H9 (cell line): ENCODE measurements around the gene TENM4. TPM values are rescaled to one million over a fixed set of nuclear protein-coding genes. Genes with fewer than 3 reads are reported as not detected.

Source experiments
- DNase-seq: peaks from one replicate; pipeline ENCODE4 v3.0.0-alpha.2; 2017
- H2AFZ ChIP-seq: one replicate; pipeline ENCODE4 v1.6.1; 2013; ENCODE audit warnings: mild to moderate bottlenecking, low read length, control low read depth, moderate library complexity
- H2AK5ac ChIP-seq: 2 replicates; pipeline ENCODE4 v1.6.1; 2013; ENCODE audit warnings: low read length, control low read depth, mixed read lengths; ENCODE audit not compliant: insufficient read length
- H2BK120ac ChIP-seq: one replicate; pipeline ENCODE4 v1.6.1; 2013; ENCODE audit warnings: low read depth, mild to moderate bottlenecking, low read length, control low read depth, inconsistent platforms; ENCODE audit not compliant: poor library complexity, severe bottlenecking
- H2BK12ac ChIP-seq: 2 replicates; pipeline ENCODE4 v1.6.1; 2013; ENCODE audit warnings: low read length, control low read depth, mixed read lengths, low read depth; ENCODE audit not compliant: insufficient read length
- H2BK15ac ChIP-seq: 2 replicates; pipeline ENCODE4 v1.6.1; 2013; ENCODE audit warnings: low read depth, low read length, control low read depth
- H2BK20ac ChIP-seq: one replicate; pipeline ENCODE4 v1.6.1; 2013; ENCODE audit warnings: low read depth, mild to moderate bottlenecking, low read length, control low read depth, inconsistent platforms; ENCODE audit not compliant: poor library complexity, severe bottlenecking
- H2BK5ac ChIP-seq: 2 replicates; pipeline ENCODE4 v1.6.1; 2013; ENCODE audit warnings: low read length, control low read depth, mixed read lengths; ENCODE audit not compliant: insufficient read length
- H3K14ac ChIP-seq: 2 replicates; pipeline ENCODE4 v1.6.1; 2013; ENCODE audit warnings: low read length, control low read depth; ENCODE audit not compliant: insufficient read depth
- H3K18ac ChIP-seq: 2 replicates; pipeline ENCODE4 v1.6.1; 2013; ENCODE audit warnings: low read depth, mild to moderate bottlenecking, mixed read lengths, low read length, control low read depth; ENCODE audit not compliant: insufficient read length
- H3K23ac ChIP-seq: 2 replicates; pipeline ENCODE4 v1.6.1; 2013; ENCODE audit warnings: low read length, control low read depth, mixed read lengths, low read depth; ENCODE audit not compliant: insufficient read length
- H3K23me2 ChIP-seq: 2 replicates; pipeline ENCODE4 v1.6.1; 2013; ENCODE audit warnings: low read depth, mild to moderate bottlenecking, mixed read lengths, low read length, control low read depth; ENCODE audit not compliant: insufficient read length, poor library complexity, severe bottlenecking
- H3K27ac ChIP-seq: 2 replicates; pipeline ENCODE4 v1.5.1; 2013; ENCODE audit warnings: low read length, control low read depth, mixed read lengths, low read depth; ENCODE audit not compliant: insufficient read length
- H3K27me3 ChIP-seq: 2 replicates; pipeline ENCODE4 v1.6.1; 2013; ENCODE audit warnings: low read length, control low read depth, inconsistent platforms; ENCODE audit not compliant: insufficient read depth
- H3K4ac ChIP-seq: 2 replicates; pipeline ENCODE4 v1.6.1; 2013; ENCODE audit warnings: low read depth, mild to moderate bottlenecking, control low read depth, inconsistent platforms, low read length, moderate library complexity
- H3K4me1 ChIP-seq: 2 replicates; pipeline ENCODE4 v1.6.1; 2013; ENCODE audit warnings: low read length, control low read depth, inconsistent platforms; ENCODE audit not compliant: insufficient read depth
- H3K4me2 ChIP-seq: 2 replicates; pipeline ENCODE4 v1.6.1; 2013; ENCODE audit warnings: low read length, control low read depth, mixed read lengths; ENCODE audit not compliant: insufficient read length, insufficient read depth
- H3K56ac ChIP-seq: 2 replicates; pipeline ENCODE4 v1.6.1; 2013; ENCODE audit warnings: low read depth, mild to moderate bottlenecking, mixed read lengths, low read length, control low read depth; ENCODE audit not compliant: insufficient read length
- H3K79me1 ChIP-seq: 2 replicates; pipeline ENCODE4 v1.6.1; 2013; ENCODE audit warnings: low read depth, mild to moderate bottlenecking, moderate library complexity, low read length, control low read depth, inconsistent platforms; ENCODE audit not compliant: insufficient read depth, poor library complexity, severe bottlenecking
- H3K79me2 ChIP-seq: 2 replicates; pipeline ENCODE4 v1.6.1; 2013; ENCODE audit warnings: low read length, control low read depth, inconsistent platforms; ENCODE audit not compliant: insufficient read depth
- H3K9ac ChIP-seq: 2 replicates; pipeline ENCODE4 v1.6.1; 2013; ENCODE audit warnings: low read length, control low read depth, mixed read lengths; ENCODE audit not compliant: insufficient read length; ENCODE audit errors: extremely low read depth
- H3K9me3 ChIP-seq: one replicate; pipeline ENCODE4 v1.6.1; 2013; ENCODE audit warnings: low read depth, low read length, inconsistent platforms; ENCODE audit not compliant: control insufficient read depth
- H3T11ph ChIP-seq: one replicate; pipeline ENCODE4 v1.6.1; 2013; ENCODE audit warnings: mild to moderate bottlenecking, low read length, control low read depth, inconsistent platforms
- H4K20me1 ChIP-seq: one replicate; pipeline ENCODE4 v1.6.1; 2013; ENCODE audit not compliant: control insufficient read depth, insufficient read length, insufficient read depth
- H4K5ac ChIP-seq: 2 replicates; pipeline ENCODE4 v1.6.1; 2013; ENCODE audit warnings: low read depth, mild to moderate bottlenecking, mixed read lengths, low read length, control low read depth; ENCODE audit not compliant: insufficient read length
- H4K8ac ChIP-seq: replicated peaks from 2 replicates; pipeline ENCODE4 v1.6.1; 2013; ENCODE audit warnings: low read length, control low read depth, mixed read lengths, low read depth; ENCODE audit not compliant: insufficient read length
- H4K91ac ChIP-seq: 2 replicates; pipeline ENCODE4 v1.6.1; 2013; ENCODE audit warnings: low read depth, mild to moderate bottlenecking, moderate library complexity, mixed read lengths, low read length, control low read depth; ENCODE audit not compliant: insufficient read length
- H3K27ac Mint-ChIP-seq, 3 experiments: 2 replicates in 2 of 3; 3 replicates in 1 of 3; pipeline ENCODE4 v1.8.0; 2020 to 2021; ENCODE audit warnings: mixed read lengths in 3 of 3, mild to moderate bottlenecking in 1 of 3, moderate library complexity in 1 of 3
- H3K27me3 Mint-ChIP-seq: 2 replicates; pipeline ENCODE4 v1.8.0; 2021; ENCODE audit warnings: low read depth, mild to moderate bottlenecking, moderate library complexity, mixed read lengths
- H3K36me3 Mint-ChIP-seq, 3 experiments: 2 replicates in 2 of 3; 3 replicates in 1 of 3; pipeline ENCODE4 v1.8.0; 2020 to 2021; ENCODE audit warnings: low read depth in 3 of 3, mixed read lengths in 3 of 3; ENCODE audit not compliant: insufficient read depth in 1 of 3
- H3K4me1 Mint-ChIP-seq, 2 experiments: 2 replicates each; pipeline ENCODE4 v1.8.0; 2020; ENCODE audit warnings: mixed read lengths in 2 of 2
- H3K4me3 Mint-ChIP-seq, 2 experiments: 2 replicates in 1 of 2; 3 replicates in 1 of 2; pipeline ENCODE4 v1.8.0; 2020 to 2021; ENCODE audit warnings: mild to moderate bottlenecking in 2 of 2, mixed read lengths in 2 of 2, moderate library complexity in 1 of 2
- H3K9me3 Mint-ChIP-seq, 2 experiments: 2 replicates in 1 of 2; 3 replicates in 1 of 2; pipeline ENCODE4 v1.8.0; 2020; ENCODE audit warnings: mild to moderate bottlenecking in 2 of 2, mixed read lengths in 2 of 2, moderate library complexity in 1 of 2
- WGBS: extraction: QIAGEN DNeasy Blood & Tissue Kit; methylation state at CpG from one replicate; pipeline ENCODE4 v1.1.7; 2013; ENCODE audit warnings: missing lambda C conversion rate, low lambda C conversion rate, mixed read lengths; ENCODE audit not compliant: insufficient read length; ENCODE audit errors: extremely low coverage; 5-methylcytosine and 5-hydroxymethylcytosine counted together
- total RNA-seq: library from RNA; stranded (reverse); gene quantifications from 2 replicates; pipeline ENCODE4 v1.2.1, GENCODE V29; 2021
- TF ChIP-seq, protein P1 (sequence below): fragments of 200-600 bp; sonication (generic); conservative IDR thresholded peaks from 3 replicates; pipeline ENCODE4 v1.8.0; 2021; ENCODE audit warnings: antibody characterized with exemption, mild to moderate bottlenecking

The TENM4 gene
- total RNA-seq, 1 experiment from 2014 or later: 4.6 TPM

DNA sequence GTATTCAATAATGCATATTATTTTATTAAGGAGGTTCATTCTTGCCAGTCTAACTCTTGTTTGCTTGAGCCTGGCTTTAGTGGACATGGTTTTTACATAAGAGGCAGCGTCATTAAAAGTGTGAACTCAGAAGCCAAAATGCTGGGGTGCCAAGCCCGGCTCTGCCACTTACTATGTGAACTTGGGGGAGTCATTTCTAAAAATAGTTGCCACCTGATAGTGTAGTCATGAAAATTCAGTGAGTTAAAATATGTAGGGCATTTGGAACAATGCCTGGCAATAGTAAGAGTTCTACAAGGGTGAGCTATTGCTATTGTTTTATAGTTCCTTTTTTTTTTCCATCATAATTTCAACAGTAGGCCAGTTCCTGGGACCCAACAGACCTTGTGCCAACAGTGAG is 49.9 kb downstream of the TENM4 start:
- no peaks in the 10 kb centered on the region for H3K79me1 ChIP-seq
- no peak overlapping the region for H2BK120ac ChIP-seq
- TF ChIP-seq, protein P1, sequence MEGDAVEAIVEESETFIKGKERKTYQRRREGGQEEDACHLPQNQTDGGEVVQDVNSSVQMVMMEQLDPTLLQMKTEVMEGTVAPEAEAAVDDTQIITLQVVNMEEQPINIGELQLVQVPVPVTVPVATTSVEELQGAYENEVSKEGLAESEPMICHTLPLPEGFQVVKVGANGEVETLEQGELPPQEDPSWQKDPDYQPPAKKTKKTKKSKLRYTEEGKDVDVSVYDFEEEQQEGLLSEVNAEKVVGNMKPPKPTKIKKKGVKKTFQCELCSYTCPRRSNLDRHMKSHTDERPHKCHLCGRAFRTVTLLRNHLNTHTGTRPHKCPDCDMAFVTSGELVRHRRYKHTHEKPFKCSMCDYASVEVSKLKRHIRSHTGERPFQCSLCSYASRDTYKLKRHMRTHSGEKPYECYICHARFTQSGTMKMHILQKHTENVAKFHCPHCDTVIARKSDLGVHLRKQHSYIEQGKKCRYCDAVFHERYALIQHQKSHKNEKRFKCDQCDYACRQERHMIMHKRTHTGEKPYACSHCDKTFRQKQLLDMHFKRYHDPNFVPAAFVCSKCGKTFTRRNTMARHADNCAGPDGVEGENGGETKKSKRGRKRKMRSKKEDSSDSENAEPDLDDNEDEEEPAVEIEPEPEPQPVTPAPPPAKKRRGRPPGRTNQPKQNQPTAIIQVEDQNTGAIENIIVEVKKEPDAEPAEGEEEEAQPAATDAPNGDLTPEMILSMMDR: no peak
- no peak overlapping the region for H2BK5ac ChIP-seq
- no peak overlapping the region for H3K18ac ChIP-seq
- H2AK5ac ChIP-seq: no peak overlapping the region
- H3K9me3 Mint-ChIP-seq: no peaks in the 10 kb centered on the region
- no peak overlapping the region for H2AFZ ChIP-seq
- no peaks in the 10 kb centered on the region for H4K20me1 ChIP-seq
- no peaks in the 10 kb centered on the region for H3K23me2 ChIP-seq
- H3K4me1 Mint-ChIP-seq: peaks cover 30 to 31% of the 10 kb centered on the region in 2 experiments
- no peaks in the 10 kb centered on the region for H3K79me2 ChIP-seq
- no peak overlapping the region for H4K5ac ChIP-seq
- H2BK12ac ChIP-seq: no peak overlapping the region
- H3K9me3 ChIP-seq: no peaks in the 10 kb centered on the region
- no peak overlapping the region for H3K27ac Mint-ChIP-seq
- no peak overlapping the region for H3K4me2 ChIP-seq
- H3K27me3 Mint-ChIP-seq: peaks cover 3% of the 10 kb centered on the region; the same call in 1 of the 2 replicates
- H4K91ac ChIP-seq: no peak overlapping the region
- no peak overlapping the region for H3T11ph ChIP-seq
- no peak overlapping the region for H3K9ac ChIP-seq
- H4K8ac ChIP-seq: no peak overlapping the region
- H3K27ac ChIP-seq: no peak overlapping the region
- H2BK20ac ChIP-seq: no peak overlapping the region
- H3K4me1 ChIP-seq: peaks cover 13% of the 10 kb centered on the region
- H3K23ac ChIP-seq: no peak overlapping the region
- H3K36me3 Mint-ChIP-seq: no peaks in the 10 kb centered on the region; a peak in 1 of 7 replicates
- no peak for DNase-seq
- no peak overlapping the region for H3K14ac ChIP-seq
- no peak overlapping the region for H3K4ac ChIP-seq
- H2BK15ac ChIP-seq: no peak overlapping the region
- no peaks in the 10 kb centered on the region for H3K27me3 ChIP-seq
- no peak overlapping the region for H3K4me3 Mint-ChIP-seq
- WGBS: no CpG with 5 or more reads among the region's 2 CpGs
- no peak overlapping the region for H3K56ac ChIP-seq
